ENCODE results near the gene ST8SIA1.

ST8SIA1 gene

DNA sequence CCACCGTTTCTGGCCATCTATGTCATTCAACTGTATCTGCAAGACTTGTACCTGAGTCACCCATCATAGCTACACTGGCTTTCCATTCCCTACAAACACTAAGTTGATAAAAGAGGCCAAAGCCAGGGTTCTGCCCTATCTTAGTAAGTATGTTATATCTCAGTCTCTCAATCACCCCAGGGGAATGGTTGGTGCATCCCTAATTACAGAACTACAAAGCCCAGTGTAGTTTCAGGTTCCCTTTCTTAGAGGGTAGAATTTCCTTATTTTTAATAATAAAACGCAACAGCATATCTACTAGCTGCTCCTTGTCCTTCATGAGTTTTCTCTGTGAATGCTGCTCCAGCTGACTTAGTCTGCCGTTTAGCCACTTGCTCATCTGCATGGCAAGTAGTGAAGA, 57.6 kb downstream of the ST8SIA1 start:
- no peak for DNase-seq

DNA sequence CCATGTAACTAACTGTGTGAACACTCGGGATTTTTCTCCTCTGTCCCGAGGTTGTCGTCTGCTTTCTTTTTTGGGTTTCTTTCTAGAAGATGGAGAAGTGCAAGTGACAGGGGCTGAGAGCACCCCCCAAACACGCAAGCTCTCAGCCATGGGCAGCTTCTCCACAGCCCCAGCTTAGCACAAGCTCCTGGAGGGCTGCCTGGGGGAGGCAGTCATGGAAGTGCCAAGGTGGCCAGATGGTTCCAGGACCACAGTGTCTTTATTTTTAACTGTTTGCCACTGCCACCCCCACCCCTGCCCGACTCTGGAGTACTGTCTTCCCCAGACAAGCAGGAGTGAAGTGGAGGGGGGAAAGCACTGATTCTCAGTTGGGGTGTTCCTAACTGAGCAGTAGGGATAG, 58.2 kb downstream of the ST8SIA1 start:
- DNase-seq = no peak

GRCh38 chr12:22275843-22276242, 58.7 kb downstream of the ST8SIA1 start:
- DNase-seq = no peak

DNA sequence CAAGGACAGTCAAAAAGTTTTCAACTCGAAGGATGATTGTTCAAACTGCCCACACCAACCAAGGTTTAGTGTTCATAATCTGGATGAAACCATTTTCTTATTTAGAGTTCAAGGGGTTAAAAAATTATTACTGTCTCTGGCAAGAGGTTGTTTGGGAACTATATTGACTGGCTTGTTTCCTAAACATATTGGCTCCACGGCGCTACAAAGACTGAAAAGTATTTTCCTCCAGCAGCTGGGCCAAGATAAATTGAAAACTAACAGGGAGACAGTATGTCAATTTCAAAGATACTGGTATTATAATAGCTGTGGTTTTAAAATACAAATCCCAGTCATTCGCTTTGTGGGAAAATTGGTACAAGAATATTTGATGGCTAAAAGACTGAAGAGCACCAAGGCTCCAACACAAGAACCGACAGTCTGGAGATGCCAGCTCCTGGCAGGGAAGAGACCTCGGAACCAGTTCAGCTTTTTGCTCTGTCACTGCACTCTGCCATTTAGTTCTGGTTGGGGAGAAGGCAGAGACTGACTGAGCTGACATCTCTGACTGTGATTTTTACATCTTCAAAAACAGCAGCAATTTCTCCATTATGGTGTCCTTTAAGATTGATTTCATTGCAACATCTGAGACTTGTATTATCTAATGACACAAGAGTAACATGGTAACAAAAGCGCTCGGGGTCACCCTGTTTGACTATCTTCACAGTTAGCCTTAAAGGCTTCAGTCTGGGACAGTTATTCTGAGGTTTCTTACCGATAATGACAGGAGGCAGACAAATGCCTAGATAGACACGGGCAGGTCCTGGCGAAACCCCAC, 62.0 kb downstream of the ST8SIA1 start:
- DNase-seq = no peak

DNA sequence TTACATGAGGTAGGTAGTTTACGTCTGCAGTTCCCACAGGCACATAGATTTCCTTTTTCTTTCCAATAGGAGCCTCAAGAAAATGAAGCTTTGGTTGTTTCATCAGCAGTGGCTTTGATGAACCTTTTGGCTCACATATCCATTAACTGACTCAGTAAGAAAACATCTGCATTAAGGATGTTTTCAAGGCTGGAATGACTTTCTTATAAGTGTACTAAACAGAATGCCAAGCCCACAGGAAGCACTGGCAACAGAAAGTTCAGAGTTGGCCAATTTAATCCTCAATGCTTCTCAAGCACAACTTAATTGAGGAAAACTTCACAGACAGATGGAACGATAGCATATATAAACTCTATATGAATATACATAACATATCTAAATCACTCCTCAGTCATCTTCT, 63.5 kb downstream of the ST8SIA1 start:
- DNase-seq = no peak

GRCh38 chr12:22268973-22269372, 65.5 kb downstream of the ST8SIA1 start:
- no peak for DNase-seq

DNA sequence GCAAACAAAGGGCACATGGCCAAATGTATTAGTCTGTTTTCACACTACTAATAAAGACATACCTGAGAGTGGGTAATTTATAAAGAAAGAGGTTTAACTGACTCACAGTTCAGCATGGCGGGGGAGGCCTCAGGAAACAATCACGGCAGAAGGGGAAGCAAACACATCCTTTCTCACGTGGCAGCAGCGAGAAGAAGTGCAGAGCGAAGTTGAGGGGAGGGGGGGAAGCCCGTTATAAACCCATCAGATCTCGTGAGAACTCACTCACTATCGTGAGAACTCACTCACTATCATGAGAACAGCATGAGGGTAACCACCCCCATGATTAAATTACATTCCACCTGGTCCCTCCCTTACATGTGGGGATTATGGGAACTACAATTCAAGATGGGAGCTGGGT, 66.1 kb downstream of the ST8SIA1 start:
- no peak for DNase-seq

DNA sequence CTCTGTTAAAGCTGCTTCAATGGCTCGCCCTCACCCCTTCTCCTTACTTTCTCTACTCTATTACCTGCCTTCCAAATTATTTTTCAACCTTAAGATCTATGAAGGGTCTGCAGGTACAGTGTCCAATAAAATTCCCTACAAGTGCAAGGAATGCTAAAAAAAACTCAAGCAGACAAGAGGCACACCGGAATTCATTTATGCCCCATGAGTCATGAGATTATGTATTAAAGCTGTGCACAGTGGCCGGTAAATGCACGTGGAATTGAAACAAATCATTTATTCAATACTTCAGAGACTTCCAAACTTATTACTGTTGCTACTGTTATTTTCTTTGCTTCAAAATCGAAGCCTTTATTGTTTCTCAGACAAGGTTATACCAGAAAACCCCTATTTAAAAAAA, 68.4 kb downstream of the ST8SIA1 start:
- DNase-seq = no peak

DNA sequence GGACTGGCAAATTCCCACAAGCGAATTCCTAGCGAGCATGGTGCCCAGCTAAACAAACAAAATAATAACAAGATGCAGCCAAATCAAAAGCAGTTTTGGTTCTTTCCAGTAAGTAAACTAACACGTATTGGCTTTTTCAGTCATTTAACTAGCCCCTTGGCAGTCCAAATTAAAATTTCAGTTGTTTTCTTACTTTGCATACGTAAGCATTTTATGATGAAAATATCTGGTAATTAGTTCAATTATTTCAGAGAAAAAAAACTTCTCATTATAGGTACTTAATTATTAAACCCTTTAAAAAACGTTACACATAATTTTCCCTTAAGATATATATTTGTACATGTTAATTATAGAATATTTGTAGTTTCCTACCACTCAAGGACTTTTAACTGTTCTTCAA, 70.1 kb downstream of the ST8SIA1 start:
- no peak for DNase-seq

DNA sequence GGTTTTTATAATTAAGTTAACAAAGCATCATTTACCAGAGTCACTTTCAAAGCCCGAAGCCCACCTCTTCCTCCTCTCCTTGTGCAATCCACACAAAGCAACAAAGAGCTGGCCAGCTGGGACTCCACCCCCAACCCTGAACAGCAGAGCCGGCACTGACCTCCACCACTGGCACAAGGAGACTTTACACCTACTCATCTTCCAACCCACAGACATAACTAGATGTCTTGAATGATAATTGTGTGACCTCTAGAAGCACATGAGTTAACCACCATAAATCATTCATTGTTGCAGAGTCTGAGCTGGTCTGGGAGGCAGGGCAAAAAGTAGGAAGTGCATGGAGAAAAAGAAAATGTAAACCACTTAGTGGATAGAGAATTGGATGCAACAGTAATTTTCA, 72.2 kb downstream of the ST8SIA1 start:
- DNase-seq = no peak

DNA sequence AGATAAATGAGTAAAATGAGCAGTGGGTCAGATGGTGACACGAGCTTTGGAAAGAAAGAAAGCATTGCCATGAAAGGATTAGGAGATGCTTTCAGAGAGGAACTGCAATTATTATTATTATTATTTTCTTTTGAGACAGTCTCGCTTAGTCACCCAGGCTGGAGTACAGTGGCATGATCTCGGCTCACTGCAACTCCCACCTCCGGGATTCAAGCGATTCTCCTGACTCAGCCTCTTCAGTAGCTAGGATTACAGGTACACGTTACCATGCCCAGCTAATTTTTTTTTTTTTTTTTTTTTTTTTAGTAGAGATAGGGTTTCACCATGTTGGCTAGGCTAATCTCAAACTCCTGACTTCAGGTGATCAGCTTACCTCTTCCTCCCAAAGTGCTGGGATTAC, 77.4 kb downstream of the ST8SIA1 start:
- DNase-seq = no peak

DNA sequence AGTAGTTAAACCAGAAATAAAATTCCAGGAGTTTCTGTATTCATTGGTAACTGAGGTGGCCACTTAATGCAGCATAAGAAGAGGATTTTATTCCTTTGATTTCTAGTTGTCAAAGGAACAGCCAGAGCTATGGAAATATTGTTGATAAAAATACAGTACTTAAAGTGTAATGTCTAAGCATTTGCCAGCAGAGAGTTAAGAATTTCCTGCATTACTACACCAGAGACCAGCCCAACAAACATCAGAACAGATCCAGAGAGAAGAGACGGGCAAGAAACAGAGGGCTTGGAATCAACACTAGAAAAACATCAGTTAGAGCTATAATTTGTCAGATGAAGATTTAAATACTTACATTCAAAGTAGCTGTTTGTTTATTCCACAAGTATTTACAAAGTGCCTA, 77.9 kb downstream of the ST8SIA1 start:
- DNase-seq = no peak

DNA sequence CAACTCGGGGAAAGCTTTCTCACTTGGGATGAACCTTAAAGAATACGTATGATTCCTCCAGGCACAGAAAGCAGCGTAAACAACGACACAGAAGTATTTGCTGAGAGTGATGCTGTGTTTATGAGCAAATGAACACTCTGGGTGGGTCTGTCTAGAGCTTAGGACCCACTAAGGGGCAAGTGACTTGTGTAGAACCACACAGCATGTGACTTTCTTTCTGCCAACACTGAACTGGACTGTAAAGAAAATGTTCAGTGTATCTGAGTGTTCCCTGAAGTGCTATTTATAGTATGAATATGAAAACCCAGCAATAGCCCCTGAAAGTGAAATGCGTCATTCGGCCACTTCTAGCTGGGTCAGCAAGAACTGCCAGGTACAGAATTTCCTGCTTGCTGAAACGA, 78.5 kb downstream of the ST8SIA1 start:
- DNase-seq = no peak

GRCh38 chr12:22255097-22255496, 79.4 kb downstream of the ST8SIA1 start:
- DNase-seq = no peak

DNA sequence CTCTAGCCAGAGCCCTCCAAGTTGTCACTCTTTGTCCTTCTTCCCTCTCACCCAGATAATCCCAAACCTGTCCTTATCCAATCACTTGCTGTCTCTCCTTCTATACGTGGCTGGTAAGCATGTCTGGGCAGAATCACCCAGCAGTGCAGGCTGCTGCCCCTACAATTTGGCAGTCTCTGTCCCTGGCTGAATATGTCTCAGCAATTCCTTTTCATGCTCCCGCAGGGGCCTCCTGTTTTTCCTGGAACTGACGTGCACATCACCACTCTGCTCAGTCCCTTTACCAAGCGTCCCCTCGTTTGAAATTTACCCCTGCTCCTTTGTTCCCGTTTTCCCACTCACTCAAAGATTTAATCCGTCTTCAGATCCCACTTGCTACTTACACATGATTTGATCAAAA, 80.0 kb downstream of the ST8SIA1 start:
- no peak for DNase-seq

- no peak for DNase-seq
Measured at GRCh38 chr12:22252057-22252456, 82.5 kb downstream of the ST8SIA1 start.

DNA sequence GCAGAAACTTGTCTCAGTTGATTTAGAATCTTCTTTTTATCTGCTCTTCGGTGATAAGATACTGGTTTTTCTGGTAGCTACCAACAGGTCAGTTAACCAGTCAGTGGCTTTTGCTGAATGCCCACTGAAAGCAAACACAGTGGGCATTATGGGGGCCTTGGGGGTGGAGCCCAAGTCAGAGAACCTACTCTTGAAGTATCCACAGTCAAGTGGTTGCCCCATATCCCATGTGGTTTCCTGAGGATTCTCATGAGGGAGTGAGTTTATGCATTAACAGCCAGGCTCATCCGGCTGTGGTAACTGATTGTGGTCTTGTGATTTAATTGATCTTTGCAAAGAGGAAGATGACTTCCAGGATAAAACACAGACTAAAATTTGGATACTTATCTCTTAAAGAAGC, 83.7 kb downstream of the ST8SIA1 start:
- no peak for DNase-seq

DNA sequence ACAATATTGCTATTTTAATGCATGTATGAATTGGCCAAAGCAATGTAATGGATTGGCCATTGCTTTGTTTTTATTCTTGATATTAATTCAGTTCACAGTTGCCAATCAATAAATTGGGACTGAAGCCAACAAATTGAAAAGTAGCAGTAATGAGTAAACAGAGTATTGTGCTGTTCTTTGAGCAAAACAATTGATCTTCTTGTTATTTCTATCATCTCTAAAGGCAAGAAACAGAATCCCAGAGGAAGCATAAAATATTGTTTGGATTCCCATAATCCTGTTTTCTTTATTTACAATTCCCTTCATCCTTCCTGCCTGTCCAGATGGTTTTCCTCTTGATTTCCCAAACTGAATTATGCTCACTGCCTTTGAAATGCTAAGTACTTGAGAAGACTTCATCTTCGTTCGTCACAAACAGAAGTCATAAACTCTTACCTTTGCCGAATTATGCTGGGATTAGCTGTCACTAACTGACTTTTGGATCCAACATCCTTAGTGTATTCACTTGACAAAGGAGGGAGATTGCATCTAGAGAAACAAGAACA, 85.9 kb downstream of the ST8SIA1 start:
- no peak for DNase-seq

DNA sequence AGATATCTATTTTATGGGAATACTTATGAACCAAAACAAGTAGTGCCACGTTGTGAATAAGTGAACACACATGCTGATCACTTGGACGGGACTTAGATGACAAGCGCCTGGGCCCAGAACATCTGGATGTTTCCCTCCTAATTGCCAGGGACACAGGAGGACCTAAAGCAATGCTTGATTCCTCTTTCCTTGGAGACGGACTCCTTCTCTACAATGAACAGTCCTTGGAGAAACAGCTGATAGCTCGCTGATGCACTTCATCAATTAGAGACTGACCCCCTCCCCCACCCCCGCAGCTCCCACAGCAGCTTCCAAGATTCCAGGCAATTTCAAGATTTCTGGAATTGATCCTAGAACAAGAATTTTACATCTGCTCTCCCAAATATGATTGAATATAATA, 86.4 kb downstream of the ST8SIA1 start:
- no peak for DNase-seq

- DNase-seq = no peak
Measured at GRCh38 chr12:22246217-22246846, 88.2 kb downstream of the ST8SIA1 start.

GRCh38 chr12:22242726-22243125, 91.8 kb downstream of the ST8SIA1 start:
- no peak for DNase-seq

- no peak for DNase-seq
Measured at GRCh38 chr12:22238211-22238610, 96.3 kb downstream of the ST8SIA1 start.

DNA sequence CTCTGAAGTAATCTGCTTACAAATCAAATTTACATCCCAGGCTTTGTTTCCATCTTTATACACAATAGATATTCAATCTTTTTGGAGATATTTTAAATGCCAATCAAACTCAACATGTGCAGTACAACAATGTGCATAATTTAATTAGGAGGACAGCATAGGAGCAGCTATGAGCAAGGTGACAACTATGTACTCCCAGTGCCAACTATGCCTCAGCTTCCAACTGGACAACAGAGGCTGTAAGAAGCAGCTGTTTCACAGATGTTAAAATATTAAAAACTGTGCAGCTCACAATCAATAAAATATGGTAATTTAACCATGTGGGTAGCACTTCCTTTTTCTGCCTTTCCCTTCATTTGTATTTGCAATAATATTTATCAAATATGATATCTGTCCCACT, 99.9 kb downstream of the ST8SIA1 start:
- DNase-seq = no peak

GRCh38 chr12:22231836-22232235, 102.7 kb downstream of the ST8SIA1 start:
- DNase-seq = no peak

DNA sequence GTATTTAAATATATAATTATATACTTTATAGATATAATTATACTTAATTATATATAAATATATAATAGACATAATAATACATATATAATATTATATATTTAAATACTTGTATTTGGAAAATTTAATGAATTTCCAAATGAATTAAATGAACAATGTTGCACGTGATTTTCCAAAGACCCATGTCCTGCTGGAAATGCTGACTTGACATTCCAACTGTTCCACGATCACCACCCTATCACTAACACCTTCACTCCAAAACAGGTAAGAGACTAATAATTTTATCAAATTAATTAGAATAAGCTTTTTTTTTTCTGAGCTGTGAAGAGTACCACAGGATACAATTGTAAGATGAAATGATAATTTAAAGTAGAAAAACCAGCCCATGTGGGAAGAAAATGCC, 103.4 kb downstream of the ST8SIA1 start:
- DNase-seq = no peak
